ENCODE data around the gene CST6.

The CST6 gene

DNA sequence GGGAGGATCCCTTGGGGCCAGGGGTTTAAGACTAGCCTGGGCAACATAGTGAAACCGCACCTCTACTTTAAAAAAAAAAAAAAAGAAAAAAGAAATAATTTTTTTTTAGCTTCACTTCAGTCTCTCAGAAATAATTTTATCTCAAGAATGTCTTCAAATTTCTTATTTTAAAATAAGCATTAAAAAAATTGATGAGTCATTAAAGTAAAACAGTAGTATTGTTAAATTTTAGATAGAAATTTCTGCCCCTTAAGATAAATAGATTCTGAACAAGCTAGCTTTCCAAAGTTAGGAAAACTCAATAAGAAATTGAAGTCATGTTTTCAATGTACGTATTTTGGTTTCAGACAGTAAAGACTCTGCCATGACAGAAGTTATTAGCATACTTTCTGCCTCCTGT is 50.6 kb downstream of the CST6 start:
- no peak for TF ChIP-seq CTCF (IDR thresholded peaks at IDR 0.05; ENCODE audit: extremely low read depth, insufficient read depth, missing control alignments)
- in situ Hi-C loops (cut with MboI; ENCODE audit: low pct_unique_long_range_greater_than_20kb, low sequenced_read_pairs, unreplicated experiment): no loop called here
- no peak for DNase-seq (ENCODE audit: low spot score)
